ENCODE data around the gene CDC7. TPM values are rescaled to one million over a fixed set of nuclear protein-coding genes. Genes with fewer than 3 reads are reported as not detected.
"Not testable (repeated sequence)": the region's sequence is repeated elsewhere in the genome, so short reads cannot be mapped to it uniquely, and the experiment has no call there.

CDC7 gene
- total RNA-seq = 1 to 10 TPM; 1.3 to 3.2 TPM
- long read RNA-seq, partial matches to known transcripts = 1 of 3 reads
- long read RNA-seq, other reads (novel, unspliced or antisense) = 2 of 3 reads

DNA sequence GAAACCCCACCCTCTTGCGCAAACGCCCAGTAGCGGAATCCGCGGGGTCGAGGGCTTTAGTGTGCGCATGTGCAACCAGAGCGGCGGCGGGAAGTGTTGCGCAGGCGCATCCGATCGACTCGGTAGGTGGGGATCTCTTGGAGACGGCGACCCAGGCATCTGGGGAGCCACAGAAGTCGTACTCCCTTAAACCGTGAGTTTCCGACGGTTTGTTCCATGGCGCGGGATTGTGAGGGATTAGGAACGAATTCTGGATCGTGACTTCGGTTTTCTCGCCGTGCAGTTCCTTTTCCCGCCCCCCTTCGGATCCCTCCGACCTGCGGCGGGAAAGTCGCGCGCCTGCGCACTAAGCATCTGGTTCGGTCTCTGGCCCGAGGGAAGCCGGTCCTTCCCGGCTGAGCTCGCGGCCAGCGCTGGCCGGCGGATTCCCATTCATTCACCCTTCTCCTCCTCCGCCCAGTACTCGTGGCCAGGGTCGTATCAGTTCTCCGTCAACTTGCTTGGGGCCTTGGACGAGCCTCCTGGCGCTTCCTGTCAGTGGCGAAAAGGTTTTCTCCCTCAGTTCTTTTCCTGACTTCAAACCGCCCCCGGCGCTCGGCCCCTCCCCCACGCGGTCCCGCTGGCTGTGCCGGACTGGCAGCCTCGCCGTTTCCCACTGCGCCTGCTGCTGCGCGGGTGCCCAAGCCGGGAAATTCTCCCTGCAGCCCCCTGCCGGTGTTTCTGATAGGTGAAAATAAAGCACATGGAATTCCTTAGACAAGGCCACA is at the start of gene CDC7:
Gene CDC7 (plus strand): TSS at position 96 of the 767 bp plus-strand sequence. CDS start 866 bp downstream, outside the sequence.
- intact Hi-C loops (cut with DNase I) = loop anchor here in 1 of 2 donors (10.0 kb wide), 1 partner anchor 794 kb away; the partner anchor contains the start of genes GLMN and RPAP2
- ATAC-seq = peak; percentile 97
- peak; percentile 95 for DNase-seq

DNA sequence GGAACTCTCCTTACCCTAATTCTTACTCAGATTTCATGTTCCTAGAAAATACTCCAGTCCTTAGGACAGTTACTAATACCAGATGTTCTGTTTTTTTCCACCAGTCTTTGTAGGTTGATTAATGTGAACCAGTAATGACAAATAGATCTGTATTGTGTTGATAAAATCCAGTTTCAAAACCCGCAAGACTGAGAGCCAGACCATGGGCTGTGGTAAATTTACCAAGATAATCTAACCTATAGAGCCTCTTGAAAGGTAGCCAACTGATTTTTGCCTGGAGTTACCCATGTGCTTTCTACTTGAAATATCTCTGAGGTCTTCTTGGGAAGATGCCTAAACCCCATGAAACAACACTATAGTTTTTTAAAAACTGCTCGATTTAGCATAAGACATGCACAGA is 46.5 kb upstream of the CDC7 start:
- DNase-seq = no peak
- no peak for ATAC-seq
- intact Hi-C loops (cut with DNase I) = no loop called here

DNA sequence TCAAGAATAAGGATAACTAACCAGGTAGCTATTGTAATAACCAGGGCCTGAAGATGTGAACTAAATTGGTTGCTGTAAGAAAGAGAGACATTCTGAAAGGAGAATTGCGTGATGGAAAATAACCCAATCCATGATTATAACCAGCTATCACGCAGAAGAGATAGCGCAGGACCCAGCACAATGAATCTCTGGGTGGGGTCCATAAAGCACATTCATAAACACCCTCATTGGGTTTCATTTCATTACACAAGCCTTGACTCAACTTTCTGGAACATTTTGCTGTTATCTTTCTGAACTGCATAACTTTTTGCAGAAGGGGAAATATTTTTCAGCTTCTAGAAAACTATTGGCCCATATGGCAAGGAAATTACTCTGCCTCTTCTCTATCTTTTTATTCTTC is 45.3 kb upstream of the CDC7 start:
- ATAC-seq (no peak), DNase-seq (no peak)
- intact Hi-C loops (cut with DNase I) = no loop called here

DNA sequence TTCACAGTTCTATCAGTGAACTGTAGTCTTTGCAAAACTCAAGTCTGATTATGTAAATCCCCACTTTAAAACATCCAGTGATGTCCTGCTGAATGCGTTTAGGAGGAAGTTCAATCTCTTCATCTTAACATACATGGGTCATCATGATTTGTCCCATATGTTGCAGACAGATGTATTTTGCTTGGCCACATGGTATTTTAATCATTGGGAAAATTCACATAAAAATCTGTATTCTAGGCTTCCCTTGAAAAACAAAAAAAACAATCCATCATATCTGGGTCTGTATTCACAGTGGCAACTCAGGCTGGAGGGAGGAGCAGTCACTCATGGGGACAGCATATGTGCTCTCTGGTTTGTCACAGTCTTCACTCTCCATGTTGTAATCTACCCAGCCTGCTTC is 44.8 kb upstream of the CDC7 start:
- ATAC-seq = no peak

GRCh38 chr1:91465350-91465749 is 35.3 kb upstream of the CDC7 start:
- DNase-seq; ATAC-seq; intact Hi-C loops (cut with DNase I): not testable (repeated sequence)

More for the DNA sequence above, 44.8 kb upstream of the CDC7 start:
- DNase-seq = no peak
- intact Hi-C loops (cut with DNase I) = no loop called here

DNA sequence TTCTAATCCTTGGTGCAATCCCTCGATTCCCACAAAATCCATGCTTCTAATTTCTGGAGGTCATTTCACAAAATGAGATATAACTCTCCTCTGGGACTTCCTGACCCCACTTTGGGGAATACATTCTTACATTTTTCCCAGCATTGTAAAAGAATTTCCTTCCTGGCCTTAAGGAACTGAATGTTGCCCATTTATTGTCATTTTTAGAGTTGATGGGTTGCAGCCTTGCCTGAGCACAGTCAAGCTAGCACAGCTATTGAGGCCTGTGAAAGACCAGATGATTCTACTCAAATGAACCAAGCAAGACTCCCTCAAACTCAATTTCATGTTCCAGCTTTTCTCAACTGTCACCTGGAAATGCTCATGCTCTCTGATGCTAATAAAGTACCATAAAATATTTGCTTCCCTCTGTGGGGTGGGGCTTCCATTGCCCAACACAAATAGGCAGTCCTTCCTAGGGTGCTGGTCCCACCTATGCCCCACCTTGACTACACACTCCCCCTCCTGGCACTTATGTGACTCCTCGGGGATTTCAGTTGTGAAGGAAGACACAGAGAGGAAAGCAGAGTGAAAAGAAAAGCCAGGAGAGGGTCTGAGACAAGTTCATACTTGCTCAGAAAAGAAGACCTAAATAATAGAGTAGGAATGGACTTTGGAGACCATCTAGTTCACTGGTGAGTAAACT is 24.0 kb upstream of the CDC7 start:
- ATAC-seq (peak in 1 of 2 donors; percentile 63), DNase-seq (no peak)
- intact Hi-C loops (cut with DNase I) = no loop called here

GRCh38 chr1:91487469-91487868 is 13.2 kb upstream of the CDC7 start:
- ATAC-seq = no peak
- intact Hi-C loops (cut with DNase I) = no loop called here
- no peak for DNase-seq

GRCh38 chr1:91490501-91490900 is 10.2 kb upstream of the CDC7 start:
- DNase-seq (no peak), ATAC-seq (no peak)
- intact Hi-C loops (cut with DNase I) = no loop called here

DNA sequence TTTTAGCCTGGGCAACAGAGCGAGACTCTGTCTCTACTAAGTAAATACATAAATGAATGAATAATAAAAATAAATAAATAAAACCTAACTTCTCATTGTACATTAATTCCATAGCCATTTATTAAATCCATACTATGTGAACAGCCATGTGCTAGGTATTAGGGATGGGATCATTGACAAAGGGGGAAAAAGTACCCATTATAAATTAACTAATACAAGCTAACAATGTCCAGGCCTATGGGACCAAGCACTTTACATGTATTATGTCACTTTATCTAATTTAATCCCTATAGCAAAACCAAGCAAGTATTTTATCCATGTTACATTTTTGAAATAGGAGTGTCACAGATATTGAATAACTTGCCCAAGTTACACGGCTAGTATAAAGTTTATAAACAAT is 2.6 kb upstream of the CDC7 start:
- intact Hi-C loops (cut with DNase I) = loop anchor here in 1 of 2 donors (5.0 kb wide), 2 partner anchors 216 to 331 kb away; no protein-coding TSS in a partner anchor
- ATAC-seq (no peak), DNase-seq (no peak)

GRCh38 chr1:91498498-91499245 is 2.0 kb upstream of the CDC7 start:
- DNase-seq (no peak), ATAC-seq (no peak)
- intact Hi-C loops (cut with DNase I) = loop anchor here in 1 of 2 donors (5.0 kb wide), 2 partner anchors 216 to 331 kb away; no protein-coding TSS in a partner anchor

DNA sequence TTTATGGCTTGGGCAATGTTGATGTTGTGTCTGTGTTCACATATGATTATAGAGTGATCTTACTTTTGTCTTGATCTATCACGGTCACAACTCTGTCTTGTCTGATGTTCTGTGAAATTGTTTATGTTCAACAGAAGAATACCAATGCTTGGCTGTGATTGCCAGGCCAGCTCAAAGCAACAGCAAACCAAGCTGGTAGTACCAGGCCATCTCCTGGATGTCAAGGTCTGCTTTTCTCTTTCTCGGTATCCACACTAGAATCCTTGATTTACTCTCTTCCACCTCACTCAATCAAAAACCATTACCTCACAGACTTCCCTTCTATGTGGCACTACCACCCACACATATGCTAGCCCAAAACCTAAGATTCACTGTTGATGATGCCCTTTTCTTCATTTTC is 1.3 kb upstream of the CDC7 start:
- DNase-seq (no peak), ATAC-seq (no peak)
- intact Hi-C loops (cut with DNase I) = loop anchor here in 1 of 2 donors (5.0 kb wide), 2 partner anchors 217 to 332 kb away; no protein-coding TSS in a partner anchor

GRCh38 chr1:91499904-91500755 is 521 bp upstream of the CDC7 start:
- intact Hi-C loops (cut with DNase I) = loop anchor here (5.0 to 10.0 kb wide), 3 partner anchors 218 to 795 kb away; partner anchors contain the start of genes GLMN (in 1 of the 2) and RPAP2 (in 1 of the 2)
- DNase-seq = no peak
- ATAC-seq = peak in 1 of 2 donors; percentile 5

DNA sequence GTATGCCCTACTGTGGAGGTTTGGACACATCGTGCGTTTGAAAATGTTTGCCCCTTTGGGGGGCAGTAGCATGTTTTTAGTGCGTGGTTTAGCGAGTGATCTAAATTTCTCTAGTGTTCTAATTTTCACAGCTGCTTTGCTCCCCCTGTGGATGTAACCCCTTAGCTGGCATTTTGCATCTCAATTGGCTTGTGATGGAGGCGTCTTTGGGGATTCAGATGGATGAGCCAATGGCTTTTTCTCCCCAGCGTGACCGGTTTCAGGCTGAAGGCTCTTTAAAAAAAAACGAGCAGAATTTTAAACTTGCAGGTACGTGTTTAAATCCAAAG is 836 bp downstream of the CDC7 start:
- ATAC-seq = peak in 1 of 2 donors; percentile 7
- DNase-seq = no peak
- intact Hi-C loops (cut with DNase I) = loop anchor here in 1 of 2 donors (10.0 kb wide), 1 partner anchor 793 kb away; the partner anchor contains the start of genes GLMN and RPAP2

- intact Hi-C loops (cut with DNase I) = loop anchor here in 1 of 2 donors (10.0 kb wide), 1 partner anchor 793 kb away; the partner anchor contains the start of genes GLMN and RPAP2
- DNase-seq (no peak), ATAC-seq (no peak)
Measured at GRCh38 chr1:91501971-91502671, 1.5 kb downstream of the CDC7 start.

GRCh38 chr1:91502672-91503184 is 2.1 kb downstream of the CDC7 start:
- intact Hi-C loops (cut with DNase I) = loop anchor here in 1 of 2 donors (10.0 kb wide), 1 partner anchor 792 kb away; the partner anchor contains the start of genes GLMN and RPAP2
- ATAC-seq = no peak
- DNase-seq = no peak

DNA sequence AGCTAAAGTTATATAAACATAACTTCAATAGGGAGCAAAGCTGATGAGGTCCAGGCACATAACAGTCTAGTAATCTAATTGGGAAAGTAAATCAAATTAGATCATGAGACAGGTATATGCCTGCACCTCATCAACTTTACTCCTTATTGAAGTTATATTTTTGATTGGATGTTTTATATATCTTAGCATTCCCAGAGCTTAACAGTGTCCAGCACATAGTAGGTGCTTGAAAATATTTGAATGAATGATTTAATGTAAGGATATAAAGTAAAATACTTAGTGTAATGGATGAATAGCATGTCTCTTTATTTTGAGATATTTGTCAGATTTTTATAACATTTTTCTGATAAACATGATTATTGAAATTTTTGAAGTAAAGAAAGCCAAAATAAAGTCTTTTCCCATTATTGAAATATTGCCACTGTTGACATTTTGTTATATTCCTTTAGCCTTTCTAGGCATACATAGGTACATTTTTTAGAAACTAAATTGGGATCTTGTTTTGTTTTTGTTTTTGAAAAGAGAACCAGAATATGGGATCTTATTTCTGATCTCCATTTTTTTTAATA is 2.8 kb downstream of the CDC7 start:
- intact Hi-C loops (cut with DNase I) = loop anchor here in 1 of 2 donors (10.0 kb wide), 1 partner anchor 791 kb away; the partner anchor contains the start of genes GLMN and RPAP2
- ATAC-seq (no peak), DNase-seq (no peak)
